Mammary epithelial cell (primary cell): ENCODE results near the gene COLEC11.

ENCODE experiments used
- CTCF ChIP-seq, 2 donors: IDR thresholded peaks in 1 of 2; conservative IDR thresholded peaks in 1 of 2; 2 replicates each; pipeline ENCODE4 v1.5.1; 2011 to 2012; ENCODE audit warnings: inconsistent platforms in 2 of 2, low read length in 2 of 2, mild to moderate bottlenecking in 2 of 2, control low read depth in 1 of 2, low read depth in 1 of 2; ENCODE audit not compliant: insufficient read depth in 1 of 2; ENCODE audit errors: extremely low read depth in 1 of 2
- EZH2 ChIP-seq: IDR thresholded peaks from 2 replicates; pipeline ENCODE4 v1.6.1; 2012; ENCODE audit warnings: low read length, inconsistent platforms, borderline replicate concordance

DNA sequence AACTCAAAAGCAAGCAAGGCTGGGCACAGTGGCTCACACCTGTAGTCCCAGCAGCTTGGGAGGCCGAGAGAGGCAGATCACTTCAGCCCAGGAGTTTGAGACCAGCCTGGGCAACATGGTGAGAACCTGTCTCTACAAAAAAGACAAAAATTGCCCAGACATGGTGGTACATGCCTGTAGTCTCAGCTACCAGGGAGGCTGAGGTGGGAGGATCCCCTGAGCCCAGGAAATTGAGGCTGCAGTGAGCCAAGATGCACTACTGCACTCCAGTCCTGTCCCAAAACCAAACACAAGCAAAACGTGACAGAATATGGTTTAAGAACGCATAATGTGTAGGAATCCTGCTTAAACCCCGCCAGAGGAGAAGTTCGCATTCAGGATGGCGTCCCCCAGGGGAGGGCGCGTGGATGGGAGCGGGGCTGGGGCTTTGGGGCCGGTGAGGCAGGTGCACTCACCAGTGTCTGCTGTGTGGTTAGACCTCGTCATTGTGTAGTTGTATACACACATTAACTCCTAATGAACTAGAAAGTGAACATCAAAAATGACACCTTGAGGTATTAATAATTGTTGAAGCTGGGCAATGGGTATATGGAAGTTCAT, 5.4 kb downstream of the COLEC11 start:
- no peak for TF ChIP-seq CTCF (conservative IDR thresholded peaks at IDR 0.05 in 1 of 2, IDR thresholded peaks at IDR 0.05 in 1 of 2; ENCODE audit: extremely low read depth in 1 of 2, insufficient read depth in 1 of 2, low read depth in 1 of 2, low read length in 2 of 2)
- TF ChIP-seq EZH2 = no peak
